Bronchial epithelial cell (primary cell): ENCODE data around the gene RBFOX2. TPM values are rescaled to one million over a fixed set of nuclear protein-coding genes. Genes with fewer than 3 reads are reported as not detected.

Experiments used
- DNase-seq: peaks from one replicate; pipeline ENCODE4 v3.0.0-alpha.2; 2010; ENCODE audit warnings: low read depth
- FAIRE-seq: peaks from 2 replicates; lab custom pipeline; 2011; peaks lifted over from hg19 to GRCh38; lab: Jason Lieb, UNC
- H3K27me3 ChIP-seq: 2 replicates; pipeline ENCODE4 v1.5.1; 2011; ENCODE audit warnings: low read length; ENCODE audit not compliant: control insufficient read depth, insufficient read depth
- H3K36me3 ChIP-seq: 2 replicates; pipeline ENCODE4 v1.5.1; 2011; ENCODE audit warnings: low read length; ENCODE audit not compliant: control insufficient read depth, insufficient read depth
- H3K4me3 ChIP-seq: 2 replicates; pipeline ENCODE4 v1.5.1; 2011; ENCODE audit warnings: mild to moderate bottlenecking, low read depth, low read length, control low read depth
- CTCF ChIP-seq: IDR thresholded peaks from 2 replicates; pipeline ENCODE4 v1.5.1; 2011; ENCODE audit warnings: mild to moderate bottlenecking, moderate library complexity, low read length, control low read depth, inconsistent platforms; ENCODE audit not compliant: insufficient read depth, severe bottlenecking
- total RNA-seq: library from RNA; depleted of rRNA; stranded (reverse); fragments of >200 nt; gene quantifications from 2 replicates; pipeline ENCODE4 v1.2.1, GENCODE V29; 2014

Gene RBFOX2
- total RNA-seq, 1 donor from 2014 or later = 69.5 TPM

- no peaks in the 10 kb centered on the region for H3K36me3 ChIP-seq
- no peak for TF ChIP-seq CTCF
- DNase-seq (peak; percentile 85), FAIRE-seq (no peak)
- no peaks in the 10 kb centered on the region for H3K27me3 ChIP-seq
- no peak overlapping the region for H3K4me3 ChIP-seq
Observed at GRCh38 chr22:35777335-35777975, 251.2 kb downstream of the RBFOX2 start.

GRCh38 chr22:35775339-35775738 lies 253.3 kb downstream of the RBFOX2 start:
- FAIRE-seq (no peak), DNase-seq (no peak)
- no peak for TF ChIP-seq CTCF
- H3K36me3 ChIP-seq = no peaks in the 10 kb centered on the region
- H3K4me3 ChIP-seq = no peak overlapping the region
- no peaks in the 10 kb centered on the region for H3K27me3 ChIP-seq

- TF ChIP-seq CTCF = no peak
- Histone ChIP-seq H3K27me3 (no peaks in the 10 kb centered on the region), H3K4me3 (no peak overlapping the region), H3K36me3 (peaks cover 2% of the 10 kb centered on the region)
- FAIRE-seq (no peak), DNase-seq (no peak)
Observed at GRCh38 chr22:35769974-35770373, 258.6 kb downstream of the RBFOX2 start.

GRCh38 chr22:35766654-35767580 lies 261.7 kb downstream of the RBFOX2 start:
- Histone ChIP-seq H3K4me3 (no peak overlapping the region), H3K27me3 (no peaks in the 10 kb centered on the region), H3K36me3 (peaks cover 2% of the 10 kb centered on the region)
- DNase-seq = peak; percentile 25
- no peak for FAIRE-seq
- no peak for TF ChIP-seq CTCF

GRCh38 chr22:35761037-35761436 lies 267.6 kb downstream of the RBFOX2 start:
- no peak for DNase-seq
- Histone ChIP-seq H3K36me3 (peaks cover 4% of the 10 kb centered on the region), H3K27me3 (no peaks in the 10 kb centered on the region), H3K4me3 (no peak overlapping the region)
- TF ChIP-seq CTCF = no peak
- no peak for FAIRE-seq
